ENCODE data around the gene PERCC1. TPM values are rescaled to one million over a fixed set of nuclear protein-coding genes. Genes with fewer than 3 reads are reported as not detected.

The PERCC1 gene
- total and polyA plus RNA-seq, 9 donors, result 0.13 to 0.49 (median 0.25) TPM; not detected in 1

GRCh38 chr16:1408171-1408837, 22.6 kb upstream of the PERCC1 start:
- Histone ChIP-seq H3K9me3 (replicated peaks; ENCODE audit: control insufficient read depth, low read depth, low read length) (no peaks in the 10 kb centered on the region), H3K27ac (ENCODE audit: low read length) (peak overlapping the region; percentile 70), H3K27me3 (ENCODE audit: control insufficient read depth, insufficient read depth, low read length) (no peaks in the 10 kb centered on the region), H3K4me3 (ENCODE audit: low read length) (peak overlapping the region; percentile 69), H3K36me3 (ENCODE audit: control insufficient read depth, insufficient read depth, low read length) (peaks cover 33% of the 10 kb centered on the region), H3K4me1 (ENCODE audit: control insufficient read depth, insufficient read depth, low read length) (peaks cover 19% of the 10 kb centered on the region)
- under 1% methylated on average over 37 of the region's 42 CpGs for WGBS (ENCODE audit: insufficient coverage)
- DNase-seq, result peak; percentile 93

GRCh38 chr16:1412847-1413246, 18.0 kb upstream of the PERCC1 start:
- H3K36me3 ChIP-seq (ENCODE audit: control insufficient read depth, insufficient read depth, low read length), result peaks cover 11% of the 10 kb centered on the region

DNA sequence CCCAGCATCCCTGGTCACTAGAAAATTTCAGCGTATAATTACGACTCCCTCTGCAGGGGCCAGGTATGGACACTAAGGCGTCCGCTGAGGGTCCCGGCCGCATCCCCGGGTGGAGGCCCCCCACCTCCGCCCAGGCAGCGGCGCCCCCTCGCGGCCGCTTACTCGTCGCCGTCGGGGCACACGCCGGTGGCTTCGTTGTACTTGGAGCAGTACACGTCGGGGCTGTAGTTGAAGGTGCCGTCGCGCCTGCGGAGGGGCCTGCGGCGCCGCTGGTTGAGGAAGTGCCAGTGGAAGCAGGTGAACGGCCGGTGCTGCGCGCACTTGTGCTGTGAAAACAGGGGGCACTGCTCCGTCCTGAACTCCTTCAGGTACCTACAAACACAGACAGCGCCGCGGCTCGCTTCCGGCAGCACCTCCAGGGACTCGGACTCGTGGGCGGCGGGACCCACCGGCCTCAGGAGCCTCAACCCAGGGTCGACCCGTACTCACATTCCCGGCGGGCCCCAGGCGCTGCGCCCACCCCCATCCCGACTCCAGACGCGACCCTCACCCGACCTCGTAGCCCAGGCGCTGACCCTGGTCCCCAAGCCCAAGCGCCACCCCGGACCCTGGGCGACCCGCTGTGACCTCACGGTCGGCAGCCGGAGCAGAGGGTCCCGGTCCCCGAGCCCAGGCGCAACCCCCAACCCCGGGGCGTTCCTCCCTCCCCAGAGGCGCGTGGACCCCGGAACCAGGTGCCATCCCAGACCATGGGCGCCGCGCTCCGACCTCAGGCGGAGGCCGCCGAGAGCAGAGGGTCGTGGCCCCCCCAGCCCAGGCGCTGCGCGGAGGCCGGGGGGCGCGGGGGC, 17.0 kb upstream of the PERCC1 start:
- no peaks in the 10 kb centered on the region for H3K9me3 ChIP-seq (replicated peaks; ENCODE audit: control insufficient read depth, low read depth, low read length)
- peak overlapping the region; percentile 60 for H3K4me3 ChIP-seq (ENCODE audit: low read length)
- H3K36me3 ChIP-seq (ENCODE audit: control insufficient read depth, insufficient read depth, low read length), result peaks cover 11% of the 10 kb centered on the region
- peaks cover 15% of the 10 kb centered on the region for H3K4me1 ChIP-seq (ENCODE audit: control insufficient read depth, insufficient read depth, low read length)
- H3K27me3 ChIP-seq (ENCODE audit: control insufficient read depth, insufficient read depth, low read length), result no peaks in the 10 kb centered on the region
- WGBS (ENCODE audit: insufficient coverage), result 1% methylated on average over 85 of the region's 85 CpGs
- H3K27ac ChIP-seq (ENCODE audit: low read length), result no peak overlapping the region
- DNase-seq, result peak; percentile 54

More at GRCh38 chr16:1412847-1413246, 18.0 kb upstream of the PERCC1 start:
- H3K4me3 ChIP-seq (ENCODE audit: low read length), result no peak overlapping the region
- H3K27ac ChIP-seq (ENCODE audit: low read length), result no peak overlapping the region
- H3K27me3 ChIP-seq (ENCODE audit: control insufficient read depth, insufficient read depth, low read length), result no peaks in the 10 kb centered on the region
- no peak for DNase-seq
- no CpG with 5 or more reads among the region's 2 CpGs for WGBS (ENCODE audit: insufficient coverage)
- H3K4me1 ChIP-seq (ENCODE audit: control insufficient read depth, insufficient read depth, low read length), result peaks cover 24% of the 10 kb centered on the region
- H3K9me3 ChIP-seq (replicated peaks; ENCODE audit: control insufficient read depth, low read depth, low read length), result no peaks in the 10 kb centered on the region

GRCh38 chr16:1414532-1415260, 16.2 kb upstream of the PERCC1 start, which contains the start of gene UNKL:
TSS of gene UNKL (minus strand) at chr16:1414704. CDS start at chr16:1414691, 13 bp downstream.
- peaks cover 11% of the 10 kb centered on the region for H3K36me3 ChIP-seq (ENCODE audit: control insufficient read depth, insufficient read depth, low read length)
- no peaks in the 10 kb centered on the region for H3K27me3 ChIP-seq (ENCODE audit: control insufficient read depth, insufficient read depth, low read length)
- H3K9me3 ChIP-seq (replicated peaks; ENCODE audit: control insufficient read depth, low read depth, low read length), result no peaks in the 10 kb centered on the region
- peak within 1 kb of the TSS; percentile 54 for H3K27ac ChIP-seq (ENCODE audit: low read length)
- DNase-seq, result peak; percentile 75
- WGBS (ENCODE audit: insufficient coverage), result 1% methylated on average over 34 of the region's 72 CpGs
- peaks cover 17% of the 10 kb centered on the region for H3K4me1 ChIP-seq (ENCODE audit: control insufficient read depth, insufficient read depth, low read length)
- H3K4me3 ChIP-seq (ENCODE audit: low read length), result peak within 1 kb of the TSS; percentile 60

DNA sequence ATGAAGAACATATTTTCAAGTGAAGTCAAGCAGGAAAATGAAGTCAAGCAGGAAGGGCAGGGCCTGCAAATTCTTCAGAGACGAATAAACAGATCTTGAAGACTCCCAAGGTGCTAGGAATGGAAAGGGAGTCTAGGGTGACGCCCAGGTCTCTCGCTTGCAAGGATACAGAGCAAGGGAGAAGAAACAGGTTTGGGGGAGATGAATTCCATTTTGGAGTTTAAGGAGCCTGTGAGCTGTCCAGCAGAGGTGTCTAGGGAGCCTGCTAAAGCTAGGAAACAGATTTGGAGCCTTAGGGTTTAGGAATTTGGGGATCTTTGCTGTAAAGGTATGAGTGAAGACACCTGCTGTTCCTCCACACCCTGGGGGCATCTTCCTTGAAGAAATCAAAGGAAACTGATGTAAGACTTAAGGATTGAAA, 14.3 kb upstream of the PERCC1 start:
- no peak for DNase-seq
- Histone ChIP-seq H3K4me1 (ENCODE audit: control insufficient read depth, insufficient read depth, low read length) (peaks cover 27% of the 10 kb centered on the region), H3K4me3 (ENCODE audit: low read length) (no peak overlapping the region), H3K27me3 (ENCODE audit: control insufficient read depth, insufficient read depth, low read length) (no peaks in the 10 kb centered on the region), H3K36me3 (ENCODE audit: control insufficient read depth, insufficient read depth, low read length) (peaks cover 8% of the 10 kb centered on the region), H3K27ac (ENCODE audit: low read length) (no peak overlapping the region), H3K9me3 (replicated peaks; ENCODE audit: control insufficient read depth, low read depth, low read length) (no peaks in the 10 kb centered on the region)
- WGBS (ENCODE audit: insufficient coverage), result 90% methylated on average over 3 of the region's 3 CpGs

DNA sequence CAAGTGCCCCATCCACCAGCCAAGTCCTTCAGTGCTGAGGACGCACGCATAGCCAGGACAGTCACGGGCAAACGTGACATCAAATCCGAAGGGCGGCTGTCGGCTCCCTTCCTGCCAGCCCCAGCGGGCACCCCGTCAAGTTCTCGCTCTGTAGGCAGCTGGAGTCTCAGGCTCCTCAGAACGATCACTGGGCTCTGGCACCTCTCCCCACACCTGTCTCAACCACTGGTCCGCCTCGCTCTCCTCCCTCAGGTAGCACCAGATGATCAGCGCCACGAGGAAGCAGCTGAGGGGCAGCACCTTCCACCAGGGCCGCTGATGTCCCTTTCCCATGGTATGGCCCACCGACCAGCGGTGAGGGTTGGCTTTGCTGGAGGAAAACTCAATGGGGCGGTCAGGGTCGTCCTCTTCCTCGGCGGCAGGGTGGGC, 10.8 kb upstream of the PERCC1 start:
- DNase-seq, result no peak
- peak overlapping the region; percentile 98 for H3K4me3 ChIP-seq (ENCODE audit: low read length)
- H3K27ac ChIP-seq (ENCODE audit: low read length), result peak overlapping the region; percentile 78
- no peaks in the 10 kb centered on the region for H3K36me3 ChIP-seq (ENCODE audit: control insufficient read depth, insufficient read depth, low read length)
- H3K9me3 ChIP-seq (replicated peaks; ENCODE audit: control insufficient read depth, low read depth, low read length), result no peaks in the 10 kb centered on the region
- H3K4me1 ChIP-seq (ENCODE audit: control insufficient read depth, insufficient read depth, low read length), result peaks cover 14% of the 10 kb centered on the region
- WGBS (ENCODE audit: insufficient coverage), result 2% methylated on average over 22 of the region's 22 CpGs
- no peaks in the 10 kb centered on the region for H3K27me3 ChIP-seq (ENCODE audit: control insufficient read depth, insufficient read depth, low read length)

DNA sequence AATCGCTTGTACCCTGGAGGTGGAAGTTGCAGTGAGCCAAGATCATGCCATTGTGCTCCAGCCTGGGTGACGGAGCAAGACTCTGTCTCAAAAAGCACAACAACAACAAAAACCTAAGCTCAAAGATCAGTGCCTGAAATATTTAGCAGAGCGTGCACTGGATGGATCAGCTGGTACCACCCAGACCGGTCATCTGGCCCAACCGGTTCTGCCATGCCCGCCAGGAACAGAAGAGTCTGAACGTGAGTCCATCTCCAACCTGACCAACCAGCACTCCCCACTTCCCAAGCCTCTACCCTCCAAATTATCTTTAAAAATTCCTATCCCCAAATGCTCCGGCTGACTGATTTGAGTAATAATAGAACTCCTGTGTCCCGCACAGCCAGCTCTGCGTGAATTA, 8.8 kb upstream of the PERCC1 start:
- DNase-seq, result no peak
- Histone ChIP-seq H3K4me3 (ENCODE audit: low read length) (no peak overlapping the region), H3K9me3 (replicated peaks; ENCODE audit: control insufficient read depth, low read depth, low read length) (no peaks in the 10 kb centered on the region), H3K27ac (ENCODE audit: low read length) (no peak overlapping the region), H3K36me3 (ENCODE audit: control insufficient read depth, insufficient read depth, low read length) (no peaks in the 10 kb centered on the region), H3K4me1 (ENCODE audit: control insufficient read depth, insufficient read depth, low read length) (peaks cover 14% of the 10 kb centered on the region), H3K27me3 (ENCODE audit: control insufficient read depth, insufficient read depth, low read length) (no peaks in the 10 kb centered on the region)
- 86% methylated on average over 8 of the region's 10 CpGs for WGBS (ENCODE audit: insufficient coverage)

GRCh38 chr16:1424028-1424427, 6.8 kb upstream of the PERCC1 start:
- Histone ChIP-seq H3K9me3 (replicated peaks; ENCODE audit: control insufficient read depth, low read depth, low read length) (no peaks in the 10 kb centered on the region), H3K36me3 (ENCODE audit: control insufficient read depth, insufficient read depth, low read length) (no peaks in the 10 kb centered on the region), H3K27ac (ENCODE audit: low read length) (no peak overlapping the region), H3K4me1 (ENCODE audit: control insufficient read depth, insufficient read depth, low read length) (peaks cover 21% of the 10 kb centered on the region), H3K4me3 (ENCODE audit: low read length) (no peak overlapping the region), H3K27me3 (ENCODE audit: control insufficient read depth, insufficient read depth, low read length) (no peaks in the 10 kb centered on the region)
- WGBS (ENCODE audit: insufficient coverage), result 88% methylated on average over 4 of the region's 12 CpGs
- no peak for DNase-seq

DNA sequence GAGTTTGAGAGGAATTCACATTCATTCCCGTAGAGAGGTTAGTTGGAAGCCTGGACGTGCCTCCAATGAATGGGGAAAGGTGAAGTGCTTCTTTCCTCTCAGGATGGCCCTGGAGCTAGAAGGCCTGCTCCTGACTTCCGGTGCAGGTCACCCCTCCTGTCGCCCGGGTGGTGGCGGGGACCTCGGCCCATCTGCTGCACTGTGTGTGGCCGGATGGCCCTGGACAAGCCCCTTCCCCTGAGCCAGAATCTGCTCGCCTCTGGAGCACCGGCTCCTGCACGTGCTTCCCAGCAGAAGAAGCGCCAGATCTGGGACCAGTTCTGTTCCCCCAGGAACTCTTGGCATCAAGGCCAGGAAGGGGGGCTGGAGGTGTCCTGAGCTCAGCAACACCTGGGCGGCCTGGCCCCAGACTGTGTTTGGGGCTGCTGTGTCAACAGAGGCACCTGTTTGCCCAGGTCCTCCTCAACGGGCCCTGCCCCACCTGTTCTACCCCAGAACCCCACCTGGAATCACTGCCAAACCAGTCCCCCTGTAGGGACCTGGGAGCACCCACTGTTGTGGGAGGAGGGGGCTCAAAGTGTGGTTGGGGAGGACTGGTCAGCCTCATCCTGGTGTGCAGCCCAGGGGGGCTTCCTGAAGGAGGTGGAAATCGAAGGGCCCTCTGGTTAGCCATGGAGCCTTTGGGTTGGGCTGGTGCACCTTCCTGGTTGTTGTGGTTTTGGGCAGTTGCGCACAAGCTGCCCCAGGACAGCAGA, 5.1 kb upstream of the PERCC1 start:
- Histone ChIP-seq H3K4me1 (ENCODE audit: control insufficient read depth, insufficient read depth, low read length) (peaks cover 31% of the 10 kb centered on the region), H3K27me3 (ENCODE audit: control insufficient read depth, insufficient read depth, low read length) (peaks cover 4% of the 10 kb centered on the region), H3K4me3 (ENCODE audit: low read length) (no peak overlapping the region), H3K27ac (ENCODE audit: low read length) (no peak overlapping the region), H3K9me3 (replicated peaks; ENCODE audit: control insufficient read depth, low read depth, low read length) (no peaks in the 10 kb centered on the region), H3K36me3 (ENCODE audit: control insufficient read depth, insufficient read depth, low read length) (no peaks in the 10 kb centered on the region)
- 71% methylated on average over 15 of the region's 16 CpGs for WGBS (ENCODE audit: insufficient coverage)
- no peak for DNase-seq
